ENCODE measurements around the gene TMEM53. TPM values are rescaled to one million over a fixed set of nuclear protein-coding genes. Genes with fewer than 3 reads are reported as not detected.

TMEM53 gene
- total RNA-seq, 2 experiments from 2014 or later: 4.5 to 4.9 TPM

DNA sequence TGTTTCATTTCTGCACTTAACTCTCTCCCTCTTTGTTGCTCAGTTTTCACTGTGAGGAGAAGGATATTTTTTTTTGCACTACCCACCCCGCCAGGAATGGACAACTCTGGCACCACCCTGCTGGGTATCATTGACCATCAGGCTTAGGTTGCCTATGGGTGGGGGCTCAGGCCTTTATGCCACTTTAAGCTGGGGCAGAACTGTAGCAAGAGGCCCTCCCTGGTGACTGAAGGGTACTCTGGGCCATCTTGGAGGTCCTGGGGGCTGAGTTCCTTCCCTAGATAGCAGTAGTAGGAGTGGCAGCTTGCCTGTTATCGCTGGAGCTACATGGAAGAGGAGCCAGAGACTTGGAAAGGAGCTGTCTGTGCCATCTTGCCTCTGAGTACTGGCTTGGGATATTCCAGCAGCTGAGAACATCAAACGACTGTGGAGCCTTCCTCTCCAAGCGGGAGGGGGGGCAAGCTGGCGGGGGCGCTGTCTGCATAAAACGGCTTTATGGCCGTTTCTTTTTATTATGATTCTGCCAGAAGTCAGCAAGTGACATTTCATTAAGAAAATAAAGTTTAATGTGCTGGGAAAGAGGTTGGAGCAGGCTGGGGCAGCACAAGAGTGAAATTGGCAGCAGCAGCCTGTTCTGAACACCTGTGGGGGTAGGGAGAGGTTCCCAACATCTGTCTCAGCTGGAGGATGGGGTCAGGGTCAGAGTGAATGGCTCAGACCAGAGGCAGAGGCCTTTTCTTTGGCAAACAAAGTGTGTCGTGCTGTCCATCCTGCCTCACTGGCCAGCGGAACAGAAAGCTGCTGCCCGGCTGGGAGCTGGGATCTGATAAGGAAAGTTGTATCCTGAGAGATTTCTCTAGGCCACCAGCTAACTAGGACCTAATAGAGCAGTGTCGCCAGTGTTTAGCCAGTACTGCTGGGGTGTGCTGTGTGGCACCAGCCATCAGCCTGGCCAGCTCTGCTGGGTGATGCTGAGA, 32.9 kb downstream of the TMEM53 start:
- intact Hi-C loops (cut with micrococcal nuclease): no loop called here
- Mint-ChIP-seq H3K9me3 (no peaks in the 10 kb centered on the region), H3K4me3 (no peak overlapping the region), H3K36me3 (ENCODE audit: low read depth) (peaks cover 13% of the 10 kb centered on the region), H3K27me3 (ENCODE audit: low read depth) (no peaks in the 10 kb centered on the region), H3K4me1 (ENCODE audit: low read depth) (peaks cover 2% of the 10 kb centered on the region), H3K27ac (no peak overlapping the region)
- DNase-seq: no peak
- CTCF ChIA-PET: interaction anchor here (0.7 to 16.2 kb wide), 3 partner anchors 10 to 16 kb away, joined by 4 to 135 read pairs (median 7); no protein-coding TSS in a partner anchor

- Mint-ChIP-seq H3K4me3 (no peak overlapping the region), H3K36me3 (ENCODE audit: low read depth) (peaks cover 22% of the 10 kb centered on the region), H3K4me1 (ENCODE audit: low read depth) (peaks cover 5% of the 10 kb centered on the region), H3K9me3 (no peaks in the 10 kb centered on the region), H3K27ac (no peak overlapping the region), H3K27me3 (ENCODE audit: low read depth) (no peaks in the 10 kb centered on the region)
- CTCF ChIA-PET: interaction anchor here (0.8 to 16.2 kb wide), 2 partner anchors 9 to 11 kb away, joined by 3 to 135 read pairs; no protein-coding TSS in a partner anchor
- no peak for DNase-seq
- intact Hi-C loops (cut with micrococcal nuclease): no loop called here
These were observed 34.0 kb downstream of the TMEM53 start for GRCh38 chr1:44640200-44640853.

GRCh38 chr1:44637702-44638411, 36.4 kb downstream of the TMEM53 start:
- Mint-ChIP-seq H3K36me3 (ENCODE audit: low read depth) (peaks cover 30% of the 10 kb centered on the region), H3K4me1 (ENCODE audit: low read depth) (peaks cover 28% of the 10 kb centered on the region), H3K27me3 (ENCODE audit: low read depth) (no peaks in the 10 kb centered on the region), H3K9me3 (no peaks in the 10 kb centered on the region), H3K27ac (no peak overlapping the region), H3K4me3 (no peak overlapping the region)
- intact Hi-C loops (cut with micrococcal nuclease): no loop called here
- no peak for DNase-seq
- CTCF ChIA-PET: interaction anchor here (0.9 to 16.2 kb wide), 2 partner anchors 14 to 71 kb away, joined by 3 to 135 read pairs; no protein-coding TSS in a partner anchor

GRCh38 chr1:44636688-44637598, 37.3 kb downstream of the TMEM53 start:
- no peaks in the 10 kb centered on the region for H3K27me3 Mint-ChIP-seq (ENCODE audit: low read depth)
- peaks cover 32% of the 10 kb centered on the region for H3K36me3 Mint-ChIP-seq (ENCODE audit: low read depth)
- H3K4me3 Mint-ChIP-seq: no peak overlapping the region
- no peaks in the 10 kb centered on the region for H3K9me3 Mint-ChIP-seq
- H3K4me1 Mint-ChIP-seq (ENCODE audit: low read depth): peaks cover 31% of the 10 kb centered on the region
- CTCF ChIA-PET: interaction anchor here (0.9 to 16.2 kb wide), 2 partner anchors 15 to 72 kb away, joined by 3 to 135 read pairs; no protein-coding TSS in a partner anchor
- intact Hi-C loops (cut with micrococcal nuclease): no loop called here
- H3K27ac Mint-ChIP-seq: no peak overlapping the region
- DNase-seq: no peak

DNA sequence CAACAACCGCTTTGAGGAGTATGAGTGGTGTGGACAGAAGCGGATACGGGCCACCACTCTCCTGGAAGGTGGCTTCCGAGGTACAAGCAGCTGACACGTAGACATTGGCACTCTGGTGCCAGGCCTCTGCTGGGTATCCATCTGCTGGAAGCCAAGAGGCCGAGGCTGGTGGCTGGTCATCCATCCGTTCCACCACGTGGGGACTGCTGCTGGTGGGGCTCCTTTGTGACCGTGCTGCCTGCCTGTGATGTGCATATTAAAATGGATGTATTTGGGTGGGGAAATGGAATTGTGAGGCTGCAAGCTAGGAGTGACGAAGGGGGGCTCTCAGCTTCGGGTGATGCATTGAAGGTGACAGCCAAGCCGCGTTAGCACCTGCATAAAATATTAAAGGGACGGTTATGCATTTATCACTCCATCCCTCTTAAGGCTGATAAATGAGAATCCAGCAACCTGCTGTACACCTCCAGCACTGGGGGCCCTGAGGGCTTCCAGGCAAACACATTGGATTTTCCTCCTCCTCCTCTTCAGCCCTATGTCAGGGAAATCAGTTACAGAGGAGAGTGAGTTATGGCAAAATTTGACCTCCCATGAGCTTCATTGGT, 38.1 kb downstream of the TMEM53 start:
- Mint-ChIP-seq H3K27me3 (ENCODE audit: low read depth) (no peaks in the 10 kb centered on the region), H3K9me3 (no peaks in the 10 kb centered on the region), H3K4me1 (ENCODE audit: low read depth) (peaks cover 32% of the 10 kb centered on the region), H3K36me3 (ENCODE audit: low read depth) (peaks cover 32% of the 10 kb centered on the region), H3K4me3 (no peak overlapping the region), H3K27ac (no peak overlapping the region)
- intact Hi-C loops (cut with micrococcal nuclease): no loop called here
- CTCF ChIA-PET: interaction anchor here (16.2 kb wide), 1 partner anchor 16 kb away, joined by 135 read pairs; no protein-coding TSS in a partner anchor
- no peak for DNase-seq

GRCh38 chr1:44635439-44635838, 38.8 kb downstream of the TMEM53 start:
- Mint-ChIP-seq H3K27ac (no peak overlapping the region), H3K4me1 (ENCODE audit: low read depth) (peaks cover 39% of the 10 kb centered on the region), H3K36me3 (ENCODE audit: low read depth) (peaks cover 32% of the 10 kb centered on the region), H3K9me3 (no peaks in the 10 kb centered on the region), H3K27me3 (ENCODE audit: low read depth) (no peaks in the 10 kb centered on the region), H3K4me3 (no peak overlapping the region)
- CTCF ChIA-PET: interaction anchor here (0.7 to 16.2 kb wide), 2 partner anchors 16 to 23 kb away, joined by 3 to 135 read pairs; no protein-coding TSS in a partner anchor
- intact Hi-C loops (cut with micrococcal nuclease): no loop called here
- no peak for DNase-seq

DNA sequence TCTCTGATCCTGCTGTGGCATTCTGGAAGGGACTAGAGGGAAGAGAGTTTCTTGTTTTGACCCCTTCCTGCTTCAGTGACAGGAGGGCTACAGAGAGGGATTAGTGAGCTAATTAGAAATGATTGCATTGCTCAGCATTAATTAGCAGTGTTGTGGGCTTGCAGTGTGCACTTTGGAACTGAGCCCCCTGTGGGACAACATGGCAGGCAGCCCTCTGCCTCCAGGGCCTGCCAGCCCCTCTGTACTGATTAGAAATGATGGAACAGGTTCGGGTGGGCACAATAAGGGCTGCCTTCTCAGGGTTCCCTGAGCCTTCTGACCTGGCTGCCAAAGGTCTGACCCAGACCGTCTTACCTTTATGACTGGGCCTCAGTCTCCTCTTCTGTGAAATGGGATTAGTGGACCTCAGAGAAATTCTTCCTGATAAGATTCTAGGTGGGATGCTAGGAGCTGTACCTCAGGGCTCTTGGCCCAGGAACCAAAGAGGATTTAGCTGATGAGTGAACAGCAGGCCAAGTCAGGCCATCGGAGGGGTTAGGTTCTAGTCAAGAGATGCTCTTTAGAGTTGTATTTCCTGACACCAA, 39.6 kb downstream of the TMEM53 start:
- Mint-ChIP-seq H3K36me3 (ENCODE audit: low read depth) (peaks cover 32% of the 10 kb centered on the region), H3K9me3 (no peaks in the 10 kb centered on the region), H3K27ac (peak overlapping the region; percentile 8), H3K27me3 (ENCODE audit: low read depth) (no peaks in the 10 kb centered on the region), H3K4me3 (no peak overlapping the region), H3K4me1 (ENCODE audit: low read depth) (peaks cover 39% of the 10 kb centered on the region)
- intact Hi-C loops (cut with micrococcal nuclease): no loop called here
- CTCF ChIA-PET: interaction anchor here (0.6 to 16.2 kb wide), 2 partner anchors 17 to 417 kb away, joined by 3 to 135 read pairs; no protein-coding TSS in a partner anchor
- no peak for DNase-seq

- CTCF ChIA-PET: interaction anchor here (16.2 kb wide), 1 partner anchor 19 kb away, joined by 135 read pairs; no protein-coding TSS in a partner anchor
- peaks cover 39% of the 10 kb centered on the region for H3K4me1 Mint-ChIP-seq (ENCODE audit: low read depth)
These were observed 41.7 kb downstream of the TMEM53 start for GRCh38 chr1:44632598-44632997.

DNA sequence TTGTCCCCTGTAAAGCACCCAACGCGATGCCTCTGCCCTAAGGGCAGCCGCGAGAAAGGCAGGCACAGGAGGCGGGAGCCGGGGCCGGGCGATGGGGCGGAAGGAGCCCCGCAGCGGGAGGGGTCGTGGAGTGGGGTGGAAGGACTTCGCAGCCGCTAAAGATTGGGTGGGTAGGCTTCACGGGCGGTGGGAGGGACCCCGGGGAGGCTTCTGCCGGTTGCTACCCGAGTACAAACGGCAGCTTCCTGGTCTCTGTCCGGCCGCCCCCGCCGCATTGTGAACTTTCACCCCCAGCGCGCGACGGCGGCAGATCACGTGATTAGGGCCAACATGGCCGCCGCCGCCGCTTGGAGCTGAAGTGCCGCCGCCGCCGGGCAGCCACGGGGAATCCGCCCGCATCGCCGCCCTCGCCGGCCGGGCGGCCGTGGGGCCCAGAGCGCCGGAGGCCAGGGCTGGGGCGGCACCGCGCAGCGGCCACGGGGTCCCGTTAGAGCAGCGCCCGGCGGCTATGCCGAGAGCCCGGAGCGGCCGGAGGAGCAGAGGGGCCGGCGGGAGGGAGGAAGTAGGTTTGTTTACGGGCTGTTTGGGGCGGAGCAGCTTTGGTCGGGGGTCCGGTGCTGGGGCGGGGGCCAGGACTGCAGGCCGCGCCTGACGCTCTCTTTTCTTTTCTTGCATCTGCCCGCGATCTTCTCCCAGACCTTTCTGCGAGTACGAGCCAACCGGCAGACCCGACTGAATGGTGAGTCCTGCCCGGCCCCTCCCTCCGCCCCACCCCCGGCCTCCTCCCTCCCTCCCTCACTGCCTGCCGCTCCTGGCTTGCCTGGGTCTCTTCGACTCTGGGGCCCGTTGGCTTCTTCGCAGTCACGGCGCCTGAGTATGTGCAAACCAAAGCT, 42.4 kb downstream of the TMEM53 start:
- H3K9me3 Mint-ChIP-seq: no peaks in the 10 kb centered on the region
- intact Hi-C loops (cut with micrococcal nuclease): loop anchor here (1.0 kb wide), 2 partner anchors 42 to 143 kb away; partner anchors contain the start of genes ARMH1, RPS8 and TMEM53
- CTCF ChIA-PET: interaction anchor here (1.2 to 16.2 kb wide), 2 partner anchors 8 to 20 kb away, joined by 3 to 135 read pairs; no protein-coding TSS in a partner anchor
- H3K4me1 Mint-ChIP-seq (ENCODE audit: low read depth): peaks cover 39% of the 10 kb centered on the region
- peaks cover 28% of the 10 kb centered on the region for H3K36me3 Mint-ChIP-seq (ENCODE audit: low read depth)
- H3K4me3 Mint-ChIP-seq: peak overlapping the region; percentile 91
- peak; percentile 95 for DNase-seq
- peak overlapping the region; percentile 95 for H3K27ac Mint-ChIP-seq
- no peaks in the 10 kb centered on the region for H3K27me3 Mint-ChIP-seq (ENCODE audit: low read depth)

More at GRCh38 chr1:44632598-44632997, 41.7 kb downstream of the TMEM53 start:
- Mint-ChIP-seq H3K27ac (peak overlapping the region; percentile 95), H3K9me3 (no peaks in the 10 kb centered on the region), H3K36me3 (ENCODE audit: low read depth) (peaks cover 30% of the 10 kb centered on the region), H3K27me3 (ENCODE audit: low read depth) (no peaks in the 10 kb centered on the region), H3K4me3 (peak overlapping the region; percentile 91)
- DNase-seq: peak; percentile 14
- intact Hi-C loops (cut with micrococcal nuclease): loop anchor here (1.0 kb wide), 2 partner anchors 42 to 143 kb away; partner anchors contain the start of genes ARMH1, RPS8 and TMEM53

- H3K36me3 Mint-ChIP-seq (ENCODE audit: low read depth): peaks cover 23% of the 10 kb centered on the region
- CTCF ChIA-PET: interaction anchor here (1.2 to 16.2 kb wide), 3 partner anchors 8 to 22 kb away, joined by 3 to 135 read pairs (median 3); no protein-coding TSS in a partner anchor
- peak overlapping the region; percentile 94 for H3K27ac Mint-ChIP-seq
- no peaks in the 10 kb centered on the region for H3K27me3 Mint-ChIP-seq (ENCODE audit: low read depth)
- intact Hi-C loops (cut with micrococcal nuclease): no loop called here
- DNase-seq: no peak
- peak overlapping the region; percentile 91 for H3K4me3 Mint-ChIP-seq
- peaks cover 37% of the 10 kb centered on the region for H3K4me1 Mint-ChIP-seq (ENCODE audit: low read depth)
- no peaks in the 10 kb centered on the region for H3K9me3 Mint-ChIP-seq
These were observed 43.0 kb downstream of the TMEM53 start for GRCh38 chr1:44631333-44631646.
